ENCODE measurements around the gene NUDT7.

NUDT7 gene

GRCh38 chr16:77705351-77705750, 17.0 kb upstream of the NUDT7 start (continued):
- TF ChIP-seq, protein P1, sequence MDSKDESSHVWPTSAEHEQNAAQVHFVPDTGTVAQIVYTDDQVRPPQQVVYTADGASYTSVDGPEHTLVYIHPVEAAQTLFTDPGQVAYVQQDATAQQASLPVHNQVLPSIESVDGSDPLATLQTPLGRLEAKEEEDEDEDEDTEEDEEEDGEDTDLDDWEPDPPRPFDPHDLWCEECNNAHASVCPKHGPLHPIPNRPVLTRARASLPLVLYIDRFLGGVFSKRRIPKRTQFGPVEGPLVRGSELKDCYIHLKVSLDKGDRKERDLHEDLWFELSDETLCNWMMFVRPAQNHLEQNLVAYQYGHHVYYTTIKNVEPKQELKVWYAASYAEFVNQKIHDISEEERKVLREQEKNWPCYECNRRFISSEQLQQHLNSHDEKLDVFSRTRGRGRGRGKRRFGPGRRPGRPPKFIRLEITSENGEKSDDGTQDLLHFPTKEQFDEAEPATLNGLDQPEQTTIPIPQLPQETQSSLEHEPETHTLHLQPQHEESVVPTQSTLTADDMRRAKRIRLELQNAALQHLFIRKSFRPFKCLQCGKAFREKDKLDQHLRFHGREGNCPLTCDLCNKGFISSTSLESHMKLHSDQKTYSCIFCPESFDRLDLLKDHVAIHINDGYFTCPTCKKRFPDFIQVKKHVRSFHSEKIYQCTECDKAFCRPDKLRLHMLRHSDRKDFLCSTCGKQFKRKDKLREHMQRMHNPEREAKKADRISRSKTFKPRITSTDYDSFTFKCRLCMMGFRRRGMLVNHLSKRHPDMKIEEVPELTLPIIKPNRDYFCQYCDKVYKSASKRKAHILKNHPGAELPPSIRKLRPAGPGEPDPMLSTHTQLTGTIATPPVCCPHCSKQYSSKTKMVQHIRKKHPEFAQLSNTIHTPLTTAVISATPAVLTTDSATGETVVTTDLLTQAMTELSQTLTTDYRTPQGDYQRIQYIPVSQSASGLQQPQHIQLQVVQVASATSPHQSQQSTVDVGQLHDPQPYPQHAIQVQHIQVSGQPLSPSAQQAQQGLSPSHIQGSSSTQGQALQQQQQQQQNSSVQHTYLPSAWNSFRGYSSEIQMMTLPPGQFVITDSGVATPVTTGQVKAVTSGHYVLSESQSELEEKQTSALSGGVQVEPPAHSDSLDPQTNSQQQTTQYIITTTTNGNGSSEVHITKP (tag by site-specific recombination; IDR thresholded peaks at IDR 0.05) = no peak
- TF ChIP-seq ZNF830 (tag by site-specific recombination; IDR thresholded peaks at IDR 0.05; ENCODE audit: low read depth) = no peak

- H3K4me1 ChIP-seq (ENCODE audit: control insufficient read depth, insufficient read depth, low read length) = no peaks in the 10 kb centered on the region
- no peaks in the 10 kb centered on the region for H3K36me3 ChIP-seq (ENCODE audit: control insufficient read depth in 2 of 2, insufficient read depth in 1 of 2, low read length in 2 of 2)
- TF ChIP-seq ZNF501 (tag by site-specific recombination; IDR thresholded peaks at IDR 0.05) (no peak), SCRT1 (tag by site-specific recombination; IDR thresholded peaks at IDR 0.05; ENCODE audit: borderline replicate concordance) (no peak), RBAK (tag by site-specific recombination; IDR thresholded peaks at IDR 0.05) (no peak), ZNF114 (tag by site-specific recombination; IDR thresholded peaks at IDR 0.05) (no peak), ZNF600 (tag by site-specific recombination; IDR thresholded peaks at IDR 0.05) (no peak), ZNF747 (tag by site-specific recombination; IDR thresholded peaks at IDR 0.05) (no peak), ZNF274 (IDR thresholded peaks at IDR 0.05; ENCODE audit: low read length) (no peak), ZNF274 (tag by site-specific recombination; IDR thresholded peaks at IDR 0.05; ENCODE audit: borderline replicate concordance) (no peak), ZNF624 (tag by site-specific recombination; IDR thresholded peaks at IDR 0.05) (no peak)
- TF ChIP-seq, protein P2, sequence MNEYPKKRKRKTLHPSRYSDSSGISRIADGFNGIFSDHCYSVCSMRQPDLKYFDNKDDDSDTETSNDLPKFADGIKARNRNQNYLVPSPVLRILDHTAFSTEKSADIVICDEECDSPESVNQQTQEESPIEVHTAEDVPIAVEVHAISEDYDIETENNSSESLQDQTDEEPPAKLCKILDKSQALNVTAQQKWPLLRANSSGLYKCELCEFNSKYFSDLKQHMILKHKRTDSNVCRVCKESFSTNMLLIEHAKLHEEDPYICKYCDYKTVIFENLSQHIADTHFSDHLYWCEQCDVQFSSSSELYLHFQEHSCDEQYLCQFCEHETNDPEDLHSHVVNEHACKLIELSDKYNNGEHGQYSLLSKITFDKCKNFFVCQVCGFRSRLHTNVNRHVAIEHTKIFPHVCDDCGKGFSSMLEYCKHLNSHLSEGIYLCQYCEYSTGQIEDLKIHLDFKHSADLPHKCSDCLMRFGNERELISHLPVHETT (tag by site-specific recombination; IDR thresholded peaks at IDR 0.05) = no peak
- H3K27ac ChIP-seq (ENCODE audit: extremely low read depth, low read depth, low read length) = no peak overlapping the region
- ChIA-PET CTCF (interaction anchor here (0.5 to 0.6 kb wide), 2 partner anchors 17 to 113 kb away, joined by 4 to 5 read pairs; no protein-coding TSS in a partner anchor), POLR2A (interaction anchor here (0.6 kb wide), 2 partner anchors 11 to 20 kb away, joined by 3 to 6 read pairs; partner anchors contain the start of gene NUDT7)
- H3K4me3 ChIP-seq (ENCODE audit: low read depth, low read length) = no peak overlapping the region
- no peaks in the 10 kb centered on the region for H3K9me3 ChIP-seq (ENCODE audit: control insufficient read depth, insufficient read depth, low read depth, low read length)
Observed at GRCh38 chr16:77711179-77711578, 11.1 kb upstream of the NUDT7 start.

- no peak overlapping the region for H3K27ac ChIP-seq (ENCODE audit: extremely low read depth, low read depth, low read length)
- H3K4me3 ChIP-seq (ENCODE audit: low read depth, low read length) = no peak overlapping the region
- ChIA-PET CTCF (no interaction called here), POLR2A (no interaction called here)
- no peaks in the 10 kb centered on the region for H3K9me3 ChIP-seq (ENCODE audit: control insufficient read depth, insufficient read depth, low read depth, low read length)
- H3K4me1 ChIP-seq (ENCODE audit: control insufficient read depth, insufficient read depth, low read length) = no peaks in the 10 kb centered on the region
- no peak for TF ChIP-seq ZNF114 (tag by site-specific recombination; IDR thresholded peaks at IDR 0.05)
- TF ChIP-seq ZNF37A (tag by site-specific recombination; IDR thresholded peaks at IDR 0.05) = no peak
- TF ChIP-seq, protein P3, sequence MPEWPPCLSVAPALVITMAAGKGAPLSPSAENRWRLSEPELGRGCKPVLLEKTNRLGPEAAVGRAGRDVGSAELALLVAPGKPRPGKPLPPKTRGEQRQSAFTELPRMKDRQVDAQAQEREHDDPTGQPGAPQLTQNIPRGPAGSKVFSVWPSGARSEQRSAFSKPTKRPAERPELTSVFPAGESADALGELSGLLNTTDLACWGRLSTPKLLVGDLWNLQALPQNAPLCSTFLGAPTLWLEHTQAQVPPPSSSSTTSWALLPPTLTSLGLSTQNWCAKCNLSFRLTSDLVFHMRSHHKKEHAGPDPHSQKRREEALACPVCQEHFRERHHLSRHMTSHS (tag by site-specific recombination; IDR thresholded peaks at IDR 0.05) = no peak
- TF ChIP-seq ZNF654 (tag by site-specific recombination; IDR thresholded peaks at IDR 0.05; ENCODE audit: low read depth) = no peak
- no peaks in the 10 kb centered on the region for H3K36me3 ChIP-seq (ENCODE audit: control insufficient read depth in 2 of 2, insufficient read depth in 1 of 2, low read length in 2 of 2)
Observed at GRCh38 chr16:77711775-77712174, 10.5 kb upstream of the NUDT7 start.

GRCh38 chr16:77715145-77715544, 7.2 kb upstream of the NUDT7 start:
- CTCF ChIA-PET = no interaction called here

More at GRCh38 chr16:77715145-77715544, 7.2 kb upstream of the NUDT7 start:
- H3K27ac ChIP-seq (ENCODE audit: extremely low read depth, low read depth, low read length) = no peak overlapping the region
- TF ChIP-seq ZXDB (tag by site-specific recombination; IDR thresholded peaks at IDR 0.05) (no peak), ZNF398 (tag by site-specific recombination; IDR thresholded peaks at IDR 0.05) (no peak), GLI2 (tag by site-specific recombination; IDR thresholded peaks at IDR 0.05; ENCODE audit: borderline replicate concordance, low read depth) (no peak), BCL11B (tag by site-specific recombination; IDR thresholded peaks at IDR 0.05; ENCODE audit: low read depth) (no peak), YY2 (tag by site-specific recombination; IDR thresholded peaks at IDR 0.05) (no peak), ZFHX2 (tag by site-specific recombination; conservative IDR thresholded peaks at IDR 0.05) (no peak), ZNF561 (tag by site-specific recombination; IDR thresholded peaks at IDR 0.05; ENCODE audit: borderline replicate concordance) (no peak), ZNF514 (tag by site-specific recombination; IDR thresholded peaks at IDR 0.05) (no peak), ZNF223 (tag by site-specific recombination; IDR thresholded peaks at IDR 0.05) (no peak), ZNF248 (tag by site-specific recombination; IDR thresholded peaks at IDR 0.05) (no peak)
- POLR2A ChIA-PET = no interaction called here
- no peaks in the 10 kb centered on the region for H3K4me1 ChIP-seq (ENCODE audit: control insufficient read depth, insufficient read depth, low read length)
- H3K4me3 ChIP-seq (ENCODE audit: low read depth, low read length) = no peak overlapping the region
- H3K36me3 ChIP-seq (ENCODE audit: control insufficient read depth in 2 of 2, insufficient read depth in 1 of 2, low read length in 2 of 2) = no peaks in the 10 kb centered on the region
- no peaks in the 10 kb centered on the region for H3K9me3 ChIP-seq (ENCODE audit: control insufficient read depth, insufficient read depth, low read depth, low read length)

All from HEK293 (cell line).